Measurements from ENCODE around the gene CDH4. TPM values are rescaled to one million over a fixed set of nuclear protein-coding genes. Genes with fewer than 3 reads are reported as not detected.

The CDH4 gene
- total RNA-seq, 1 experiment from 2014 or later: not detected

- Histone ChIP-seq H3K36me3 (ENCODE audit: control insufficient read depth, insufficient read depth, low read length) (no peaks in the 10 kb centered on the region), H3K27ac (ENCODE audit: low read length) (no peak overlapping the region), H3K27me3 (ENCODE audit: control insufficient read depth, insufficient read depth, low read length) (no peaks in the 10 kb centered on the region), H3K9me3 (ENCODE audit: control insufficient read depth, insufficient read depth, low read depth, low read length) (no peaks in the 10 kb centered on the region), H3K4me3 (ENCODE audit: low read depth in 2 of 2, low read length in 2 of 2) (no peak overlapping the region), H3K4me1 (ENCODE audit: control insufficient read depth, insufficient read depth, low read length) (no peaks in the 10 kb centered on the region)
- no TSS peak for BruUV-seq (replicated peaks)
- ChIA-PET POLR2A (no interaction called here), CTCF (no interaction called here)
- DNase-seq (ENCODE audit: low read depth, low spot score): no peak
- ATAC-seq: no peak
- TF ChIP-seq SIN3A (IDR thresholded peaks at IDR 0.05; ENCODE audit: borderline replicate concordance, insufficient read depth, low read depth, low read length) (no peak), TCF7L2 (IDR thresholded peaks at IDR 0.05; ENCODE audit: low read depth, low read length) (no peak), POLR2AphosphoS5 (IDR thresholded peaks at IDR 0.05; ENCODE audit: low read depth, low read length) (no peak), REST (IDR thresholded peaks at IDR 0.05; ENCODE audit: insufficient read depth in 1 of 2, low read depth in 2 of 2, low read length in 1 of 2) (no peak), CTCF (IDR thresholded peaks at IDR 0.05) (no peak)
- in situ Hi-C loops (cut with HindIII; ENCODE audit: low pct_unique_long_range_greater_than_20kb, low sequenced_read_pairs): no loop called here
- intact Hi-C loops (cut with micrococcal nuclease; ENCODE audit: unreplicated experiment): no loop called here
These were observed 49.9 kb downstream of the CDH4 start for GRCh38 chr20:61301711-61302525.

- in situ Hi-C loops (cut with HindIII; ENCODE audit: low pct_unique_long_range_greater_than_20kb, low sequenced_read_pairs): no loop called here
- no peaks in the 10 kb centered on the region for H3K9me3 ChIP-seq (ENCODE audit: control insufficient read depth, insufficient read depth, low read depth, low read length)
- DNase-seq (ENCODE audit: low read depth, low spot score) (no peak), ATAC-seq (no peak)
- H3K27ac ChIP-seq (ENCODE audit: low read length): no peak overlapping the region
- no peaks in the 10 kb centered on the region for H3K4me1 ChIP-seq (ENCODE audit: control insufficient read depth, insufficient read depth, low read length)
- H3K27me3 ChIP-seq (ENCODE audit: control insufficient read depth, insufficient read depth, low read length): peaks cover 2% of the 10 kb centered on the region; the same call in 1 of the 2 replicates
- intact Hi-C loops (cut with micrococcal nuclease; ENCODE audit: unreplicated experiment): no loop called here
- H3K4me3 ChIP-seq (ENCODE audit: low read depth in 2 of 2, low read length in 2 of 2): no peak overlapping the region
- CTCF ChIA-PET: no interaction called here
- POLR2A ChIA-PET: no interaction called here
- BruUV-seq (replicated peaks): no TSS peak
- TF ChIP-seq CTCF (IDR thresholded peaks at IDR 0.05): no peak
- TF ChIP-seq POLR2AphosphoS5 (IDR thresholded peaks at IDR 0.05; ENCODE audit: low read depth, low read length): no peak
- TF ChIP-seq SIN3A (IDR thresholded peaks at IDR 0.05; ENCODE audit: borderline replicate concordance, insufficient read depth, low read depth, low read length): no peak
- no peak for TF ChIP-seq TCF7L2 (IDR thresholded peaks at IDR 0.05; ENCODE audit: low read depth, low read length)
- no peak for TF ChIP-seq REST (IDR thresholded peaks at IDR 0.05; ENCODE audit: insufficient read depth in 1 of 2, low read depth in 2 of 2, low read length in 1 of 2)
- no peaks in the 10 kb centered on the region for H3K36me3 ChIP-seq (ENCODE audit: control insufficient read depth, insufficient read depth, low read length)
These were observed 51.2 kb downstream of the CDH4 start for GRCh38 chr20:61303217-61303616.
